Measurements from ENCODE around the gene PFKFB2. TPM values are rescaled to one million over a fixed set of nuclear protein-coding genes. Genes with fewer than 3 reads are reported as not detected.

PFKFB2 gene
- total RNA-seq, 1 experiment from 2014 or later = 16.8 TPM

DNA sequence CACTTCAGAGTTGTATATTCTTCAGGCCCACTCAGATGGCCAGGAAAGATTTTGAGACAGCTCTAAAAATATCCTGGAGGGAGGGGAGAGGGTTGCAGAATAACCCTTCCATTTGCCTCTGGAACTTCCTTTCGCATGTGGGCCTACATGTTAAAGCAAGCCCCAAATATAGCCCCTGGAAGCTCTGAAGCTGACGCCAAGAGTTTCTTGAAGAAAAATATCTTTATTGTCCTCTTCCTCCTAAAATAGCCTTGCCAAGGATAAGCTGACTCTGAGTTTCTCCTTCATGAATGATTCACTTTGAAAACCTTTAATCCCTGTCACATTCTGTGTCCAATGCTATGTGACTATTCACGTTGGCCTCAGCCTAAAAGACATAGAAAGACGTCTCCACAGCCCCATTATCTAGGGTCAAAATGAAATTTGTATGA is 27.0 kb upstream of the PFKFB2 start (continued):
- TF ChIP-seq E2F4 (CRISPR knock-in tag; IDR thresholded peaks at IDR 0.05; ENCODE audit: borderline replicate concordance, low read depth) (no peak), MAX (CRISPR knock-in tag; IDR thresholded peaks at IDR 0.05) (no peak), NFATC4 (CRISPR knock-in tag; IDR thresholded peaks at IDR 0.05) (no peak), NR1H2 (CRISPR knock-in tag; IDR thresholded peaks at IDR 0.05) (no peak), CTCF (IDR thresholded peaks at IDR 0.05) (no peak)
- TF ChIP-seq, protein P1, sequence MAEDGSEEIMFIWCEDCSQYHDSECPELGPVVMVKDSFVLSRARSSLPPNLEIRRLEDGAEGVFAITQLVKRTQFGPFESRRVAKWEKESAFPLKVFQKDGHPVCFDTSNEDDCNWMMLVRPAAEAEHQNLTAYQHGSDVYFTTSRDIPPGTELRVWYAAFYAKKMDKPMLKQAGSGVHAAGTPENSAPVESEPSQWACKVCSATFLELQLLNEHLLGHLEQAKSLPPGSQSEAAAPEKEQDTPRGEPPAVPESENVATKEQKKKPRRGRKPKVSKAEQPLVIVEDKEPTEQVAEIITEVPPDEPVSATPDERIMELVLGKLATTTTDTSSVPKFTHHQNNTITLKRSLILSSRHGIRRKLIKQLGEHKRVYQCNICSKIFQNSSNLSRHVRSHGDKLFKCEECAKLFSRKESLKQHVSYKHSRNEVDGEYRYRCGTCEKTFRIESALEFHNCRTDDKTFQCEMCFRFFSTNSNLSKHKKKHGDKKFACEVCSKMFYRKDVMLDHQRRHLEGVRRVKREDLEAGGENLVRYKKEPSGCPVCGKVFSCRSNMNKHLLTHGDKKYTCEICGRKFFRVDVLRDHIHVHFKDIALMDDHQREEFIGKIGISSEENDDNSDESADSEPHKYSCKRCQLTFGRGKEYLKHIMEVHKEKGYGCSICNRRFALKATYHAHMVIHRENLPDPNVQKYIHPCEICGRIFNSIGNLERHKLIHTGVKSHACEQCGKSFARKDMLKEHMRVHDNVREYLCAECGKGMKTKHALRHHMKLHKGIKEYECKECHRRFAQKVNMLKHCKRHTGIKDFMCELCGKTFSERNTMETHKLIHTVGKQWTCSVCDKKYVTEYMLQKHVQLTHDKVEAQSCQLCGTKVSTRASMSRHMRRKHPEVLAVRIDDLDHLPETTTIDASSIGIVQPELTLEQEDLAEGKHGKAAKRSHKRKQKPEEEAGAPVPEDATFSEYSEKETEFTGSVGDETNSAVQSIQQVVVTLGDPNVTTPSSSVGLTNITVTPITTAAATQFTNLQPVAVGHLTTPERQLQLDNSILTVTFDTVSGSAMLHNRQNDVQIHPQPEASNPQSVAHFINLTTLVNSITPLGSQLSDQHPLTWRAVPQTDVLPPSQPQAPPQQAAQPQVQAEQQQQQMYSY (CRISPR knock-in tag; IDR thresholded peaks at IDR 0.05) = no peak

- DNase-seq (ENCODE audit: low spot score) (no peak), ATAC-seq (no peak)
- ChIA-PET POLR2A (no interaction called here), CTCF (no interaction called here)
- H3K9me3 Mint-ChIP-seq = no peaks in the 10 kb centered on the region
- H3K4me1 Mint-ChIP-seq = peaks cover 48% of the 10 kb centered on the region
- H3K27me3 Mint-ChIP-seq (ENCODE audit: low read depth) = no peaks in the 10 kb centered on the region
- no peak overlapping the region for H3K27ac Mint-ChIP-seq
- TF ChIP-seq ZSCAN18 (CRISPR knock-in tag; IDR thresholded peaks at IDR 0.05) = no peak
- TF ChIP-seq SMAD3 (CRISPR knock-in tag; IDR thresholded peaks at IDR 0.05; ENCODE audit: borderline replicate concordance) = no peak
- TF ChIP-seq ZBTB21 (CRISPR knock-in tag; IDR thresholded peaks at IDR 0.05; ENCODE audit: borderline replicate concordance) = no peak
- TF ChIP-seq HMGXB4 (CRISPR knock-in tag; IDR thresholded peaks at IDR 0.05) = no peak
- no peak for TF ChIP-seq NR2C2 (CRISPR knock-in tag; IDR thresholded peaks at IDR 0.05)
- no peaks in the 10 kb centered on the region; the same call in 1 of the 2 replicates for H3K36me3 Mint-ChIP-seq
- H3K4me3 Mint-ChIP-seq = no peak overlapping the region
Measured at GRCh38 chr1:207027206-207027777, 25.8 kb upstream of the PFKFB2 start.

GRCh38 chr1:207027921-207028320 is 25.2 kb upstream of the PFKFB2 start:
- peaks cover 54% of the 10 kb centered on the region for H3K4me1 Mint-ChIP-seq
- ATAC-seq (no peak), DNase-seq (ENCODE audit: low spot score) (no peak)
- POLR2A ChIA-PET = no interaction called here
- no peaks in the 10 kb centered on the region for H3K27me3 Mint-ChIP-seq (ENCODE audit: low read depth)
- no peaks in the 10 kb centered on the region for H3K9me3 Mint-ChIP-seq
- no peak overlapping the region for H3K27ac Mint-ChIP-seq
- CTCF ChIA-PET = no interaction called here
- no peak overlapping the region for H3K4me3 Mint-ChIP-seq
- H3K36me3 Mint-ChIP-seq = no peaks in the 10 kb centered on the region; the same call in 1 of the 2 replicates
- no peak for TF ChIP-seq MAX (CRISPR knock-in tag; IDR thresholded peaks at IDR 0.05)
- TF ChIP-seq E2F4 (CRISPR knock-in tag; IDR thresholded peaks at IDR 0.05; ENCODE audit: borderline replicate concordance, low read depth) = no peak
- TF ChIP-seq ZNF512 (CRISPR knock-in tag; IDR thresholded peaks at IDR 0.05; ENCODE audit: borderline replicate concordance) = no peak
- no peak for TF ChIP-seq ZNF263 (CRISPR knock-in tag; IDR thresholded peaks at IDR 0.05; ENCODE audit: low read depth)
- no peak for TF ChIP-seq JAZF1 (CRISPR knock-in tag; IDR thresholded peaks at IDR 0.05)
- no peak for TF ChIP-seq ZNF317 (CRISPR knock-in tag; IDR thresholded peaks at IDR 0.05; ENCODE audit: borderline replicate concordance, low read depth)
- no peak for TF ChIP-seq ZNF138 (CRISPR knock-in tag; conservative IDR thresholded peaks at IDR 0.05)
- no peak for TF ChIP-seq GTF2I (CRISPR knock-in tag; conservative IDR thresholded peaks at IDR 0.05)
- no peak for TF ChIP-seq TP53 (CRISPR knock-in tag; IDR thresholded peaks at IDR 0.05)
- no peak for TF ChIP-seq NR1H2 (CRISPR knock-in tag; IDR thresholded peaks at IDR 0.05)
- TF ChIP-seq NR3C1 (CRISPR knock-in tag; conservative IDR thresholded peaks at IDR 0.05; ENCODE audit: low read depth) = no peak

All from WTC11 (cell line).